Measurements from ENCODE around the gene SPATA45. TPM values are rescaled to one million over a fixed set of nuclear protein-coding genes. Genes with fewer than 3 reads are reported as not detected.

Gene SPATA45
- total and polyA plus RNA-seq, 2 donors (not counting 1 experiment from before 2014, with no cell fraction given), result 0.64 TPM; not detected in 1

DNA sequence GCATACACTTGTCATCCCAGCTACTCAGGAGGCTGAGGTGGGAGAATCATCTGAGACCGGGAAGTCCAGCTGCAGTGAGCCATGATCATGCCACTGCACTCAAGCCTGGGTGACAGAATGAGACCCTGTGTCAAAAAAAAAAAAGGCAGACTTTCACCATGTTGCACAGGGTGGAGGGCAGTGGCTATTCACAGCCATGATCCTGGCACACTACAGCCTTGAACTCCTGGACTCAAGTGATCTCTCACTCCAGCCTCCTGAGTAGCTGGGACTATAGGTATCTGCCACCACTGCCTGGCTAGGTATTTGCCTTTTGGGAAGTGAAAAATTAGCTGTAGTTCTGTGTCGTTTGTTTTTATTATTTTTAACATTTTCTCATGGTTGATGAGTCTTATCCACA lies 19.1 kb downstream of the SPATA45 start:
- no peak for ATAC-seq (ENCODE audit: low read depth)
- ChIA-PET CTCF (interaction anchor here (1.2 kb wide), 1 partner anchor 23 kb away, joined by 3 read pairs; no protein-coding TSS in a partner anchor), POLR2A (no interaction called here)
- no peak for DNase-seq
- H3K36me3 ChIP-seq (replicated peaks in 1 of 2; ENCODE audit: control extremely low read depth in 1 of 2, control insufficient read depth in 1 of 2, extremely low read depth in 1 of 2, insufficient read depth in 2 of 2, low read length in 1 of 2), result no peaks in the 10 kb centered on the region
- no peak overlapping the region for H3K27ac ChIP-seq (ENCODE audit: low read length in 2 of 2)
- 100% methylated on average over 1 of the region's 2 CpGs for WGBS (ENCODE audit: insufficient coverage)
- no peaks in the 10 kb centered on the region for H3K27me3 ChIP-seq (replicated peaks in 1 of 4; ENCODE audit: control extremely low read depth in 1 of 4, control insufficient read depth in 3 of 4, insufficient read depth in 4 of 4, low read length in 3 of 4)
- no peak overlapping the region for H3K4me2 ChIP-seq (replicated peaks; ENCODE audit: low read depth, low read length, poor library complexity, severe bottlenecking)
- peaks cover 3 to 30% (median 11%) of the 10 kb centered on the region in 3 donors for H3K9me3 ChIP-seq (ENCODE audit: control extremely low read depth in 1 of 3, control insufficient read depth in 2 of 3, insufficient read depth in 1 of 3, low read length in 2 of 3)
- H3K4me3 ChIP-seq (ENCODE audit: control extremely low read depth in 1 of 5, extremely low read depth in 1 of 5, insufficient read depth in 1 of 5, low read depth in 2 of 5, low read length in 4 of 5), result no peak overlapping the region
- intact Hi-C loops (cut with micrococcal nuclease), result no loop called here
- H3K79me2 ChIP-seq (ENCODE audit: control insufficient read depth, insufficient read depth, low read length), result no peaks in the 10 kb centered on the region
- no peak overlapping the region for H2AFZ ChIP-seq (ENCODE audit: insufficient read depth, low read depth, low read length, poor library complexity, severe bottlenecking)
- peaks cover 7% of the 10 kb centered on the region for H3K4me1 Mint-ChIP-seq
- H3K4me3 Mint-ChIP-seq, result no peak overlapping the region
- H3K4me1 ChIP-seq (ENCODE audit: control insufficient read depth in 2 of 2, insufficient read depth in 2 of 2, low read length in 2 of 2), result peaks cover 5 to 13% of the 10 kb centered on the region in 2 donors
- H3K9me3 Mint-ChIP-seq (ENCODE audit: insufficient read depth), result peaks cover 9% of the 10 kb centered on the region
- TF ChIP-seq, protein P1, sequence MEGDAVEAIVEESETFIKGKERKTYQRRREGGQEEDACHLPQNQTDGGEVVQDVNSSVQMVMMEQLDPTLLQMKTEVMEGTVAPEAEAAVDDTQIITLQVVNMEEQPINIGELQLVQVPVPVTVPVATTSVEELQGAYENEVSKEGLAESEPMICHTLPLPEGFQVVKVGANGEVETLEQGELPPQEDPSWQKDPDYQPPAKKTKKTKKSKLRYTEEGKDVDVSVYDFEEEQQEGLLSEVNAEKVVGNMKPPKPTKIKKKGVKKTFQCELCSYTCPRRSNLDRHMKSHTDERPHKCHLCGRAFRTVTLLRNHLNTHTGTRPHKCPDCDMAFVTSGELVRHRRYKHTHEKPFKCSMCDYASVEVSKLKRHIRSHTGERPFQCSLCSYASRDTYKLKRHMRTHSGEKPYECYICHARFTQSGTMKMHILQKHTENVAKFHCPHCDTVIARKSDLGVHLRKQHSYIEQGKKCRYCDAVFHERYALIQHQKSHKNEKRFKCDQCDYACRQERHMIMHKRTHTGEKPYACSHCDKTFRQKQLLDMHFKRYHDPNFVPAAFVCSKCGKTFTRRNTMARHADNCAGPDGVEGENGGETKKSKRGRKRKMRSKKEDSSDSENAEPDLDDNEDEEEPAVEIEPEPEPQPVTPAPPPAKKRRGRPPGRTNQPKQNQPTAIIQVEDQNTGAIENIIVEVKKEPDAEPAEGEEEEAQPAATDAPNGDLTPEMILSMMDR (IDR thresholded peaks at IDR 0.05), result no peak
- no peak for TF ChIP-seq EZH2 (IDR thresholded peaks at IDR 0.05; ENCODE audit: borderline replicate concordance, insufficient read depth, low read depth, low read length, poor library complexity, severe bottlenecking)
- H3K27ac Mint-ChIP-seq, result no peak overlapping the region
- H3K9ac ChIP-seq (ENCODE audit: low read length), result no peak overlapping the region
- no peaks in the 10 kb centered on the region for H4K20me1 ChIP-seq (ENCODE audit: control insufficient read depth, insufficient read depth, low read length, poor library complexity, severe bottlenecking)
- no peaks in the 10 kb centered on the region for H3K27me3 Mint-ChIP-seq

DNA sequence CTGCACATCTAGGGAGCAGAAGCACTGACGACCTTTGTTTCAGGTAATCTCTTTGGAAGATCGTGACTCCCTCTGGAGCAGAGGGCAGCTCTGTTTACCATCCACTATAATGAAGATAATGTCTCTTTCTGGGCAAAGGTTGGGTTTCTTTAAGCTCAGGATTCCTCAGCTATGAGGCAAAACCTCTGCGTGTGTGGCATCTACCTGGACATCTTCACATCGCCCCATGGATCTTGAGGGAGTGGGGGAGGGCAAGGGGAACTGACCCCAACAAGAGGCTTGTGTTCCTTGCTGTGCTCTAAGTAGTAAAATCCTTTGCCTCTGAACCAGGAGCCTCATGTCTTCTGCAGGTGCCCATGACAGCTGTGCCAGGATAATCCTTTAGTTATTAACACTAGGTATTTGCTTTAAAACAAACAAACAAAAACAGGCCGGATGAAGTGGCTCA lies 19.6 kb downstream of the SPATA45 start:
- DNase-seq (no peak), ATAC-seq (ENCODE audit: low read depth) (no peak)
- H3K9me3 Mint-ChIP-seq (ENCODE audit: insufficient read depth), result peaks cover 9% of the 10 kb centered on the region
- H3K79me2 ChIP-seq (ENCODE audit: control insufficient read depth, insufficient read depth, low read length), result no peaks in the 10 kb centered on the region
- intact Hi-C loops (cut with micrococcal nuclease), result no loop called here
- ChIA-PET POLR2A (no interaction called here), CTCF (interaction anchor here (1.2 kb wide), 1 partner anchor 22 kb away, joined by 3 read pairs; no protein-coding TSS in a partner anchor)
- H3K27ac ChIP-seq (ENCODE audit: low read length in 2 of 2), result no peak overlapping the region
- peaks cover 6% of the 10 kb centered on the region for H3K4me1 Mint-ChIP-seq
- no peak overlapping the region for H3K9ac ChIP-seq (ENCODE audit: low read length)
- WGBS (ENCODE audit: insufficient coverage), result 100% methylated on average over 2 of the region's 5 CpGs
- TF ChIP-seq EZH2 (IDR thresholded peaks at IDR 0.05; ENCODE audit: borderline replicate concordance, insufficient read depth, low read depth, low read length, poor library complexity, severe bottlenecking), result no peak
- TF ChIP-seq, protein P1 (IDR thresholded peaks at IDR 0.05), result no peak
- H3K4me3 ChIP-seq (ENCODE audit: control extremely low read depth in 1 of 5, extremely low read depth in 1 of 5, insufficient read depth in 1 of 5, low read depth in 2 of 5, low read length in 4 of 5), result no peak overlapping the region
- no peaks in the 10 kb centered on the region for H3K27me3 Mint-ChIP-seq
- no peak overlapping the region for H3K4me3 Mint-ChIP-seq
- H3K4me1 ChIP-seq (ENCODE audit: control insufficient read depth in 2 of 2, insufficient read depth in 2 of 2, low read length in 2 of 2), result peaks cover 5 to 13% of the 10 kb centered on the region in 2 donors
- no peak overlapping the region for H3K27ac Mint-ChIP-seq
- H4K20me1 ChIP-seq (ENCODE audit: control insufficient read depth, insufficient read depth, low read length, poor library complexity, severe bottlenecking), result no peaks in the 10 kb centered on the region
- H3K36me3 ChIP-seq (replicated peaks in 1 of 2; ENCODE audit: control extremely low read depth in 1 of 2, control insufficient read depth in 1 of 2, extremely low read depth in 1 of 2, insufficient read depth in 2 of 2, low read length in 1 of 2), result no peaks in the 10 kb centered on the region
- no peaks in the 10 kb centered on the region for H3K27me3 ChIP-seq (replicated peaks in 1 of 4; ENCODE audit: control extremely low read depth in 1 of 4, control insufficient read depth in 3 of 4, insufficient read depth in 4 of 4, low read length in 3 of 4)
- no peak overlapping the region for H2AFZ ChIP-seq (ENCODE audit: insufficient read depth, low read depth, low read length, poor library complexity, severe bottlenecking)
- H3K9me3 ChIP-seq (ENCODE audit: control extremely low read depth in 1 of 3, control insufficient read depth in 2 of 3, insufficient read depth in 1 of 3, low read length in 2 of 3), result peaks cover 3 to 30% (median 11%) of the 10 kb centered on the region in 3 donors
- no peak overlapping the region for H3K4me2 ChIP-seq (replicated peaks; ENCODE audit: low read depth, low read length, poor library complexity, severe bottlenecking)
